ENCODE data around the gene FAM131C.
"Not testable (repeated sequence)": the region's sequence is repeated elsewhere in the genome, so short reads cannot be mapped to it uniquely, and the experiment has no call there.

Gene FAM131C

GRCh38 chr1:16110456-16110855, 37.0 kb upstream of the FAM131C start:
- TF ChIP-seq CTCF (IDR thresholded peaks at IDR 0.05; ENCODE audit: low read depth, low read length), result no peak
- Histone ChIP-seq H3K27me3 (no peaks in the 10 kb centered on the region), H3K4me1 (no peaks in the 10 kb centered on the region), H3K4me3 (ENCODE audit: low read depth, low read length) (no peak overlapping the region), H3K36me3 (no peaks in the 10 kb centered on the region), H3K9me3 (no peaks in the 10 kb centered on the region)
- DNase-seq, result no peak

GRCh38 chr1:16109571-16109970, 36.1 kb upstream of the FAM131C start:
- Histone ChIP-seq H3K4me1 (no peaks in the 10 kb centered on the region), H3K9me3 (no peaks in the 10 kb centered on the region), H3K27me3 (no peaks in the 10 kb centered on the region), H3K36me3 (no peaks in the 10 kb centered on the region), H3K4me3 (ENCODE audit: low read depth, low read length) (no peak overlapping the region)
- DNase-seq, result no peak
- no peak for TF ChIP-seq CTCF (IDR thresholded peaks at IDR 0.05; ENCODE audit: low read depth, low read length)

- not testable (repeated sequence) for H3K4me1 ChIP-seq; H3K27me3 ChIP-seq; H3K9me3 ChIP-seq; DNase-seq; H3K4me3 ChIP-seq (ENCODE audit: low read depth, low read length); H3K36me3 ChIP-seq
These were observed 33.6 kb upstream of the FAM131C start for GRCh38 chr1:16107039-16107438.

GRCh38 chr1:16101623-16102022, 28.2 kb upstream of the FAM131C start:
- Histone ChIP-seq H3K4me1 (no peaks in the 10 kb centered on the region), H3K36me3 (no peaks in the 10 kb centered on the region), H3K27me3 (no peaks in the 10 kb centered on the region), H3K9me3 (no peaks in the 10 kb centered on the region), H3K4me3 (ENCODE audit: low read depth, low read length) (no peak overlapping the region)
- DNase-seq, result no peak
- no peak for TF ChIP-seq CTCF (IDR thresholded peaks at IDR 0.05; ENCODE audit: low read depth, low read length)

- Histone ChIP-seq H3K4me3 (ENCODE audit: low read depth, low read length) (no peak overlapping the region), H3K27me3 (no peaks in the 10 kb centered on the region), H3K36me3 (no peaks in the 10 kb centered on the region), H3K9me3 (no peaks in the 10 kb centered on the region), H3K4me1 (no peaks in the 10 kb centered on the region)
- no peak for DNase-seq
- TF ChIP-seq CTCF (IDR thresholded peaks at IDR 0.05; ENCODE audit: low read depth, low read length), result no peak
These were observed 26.0 kb upstream of the FAM131C start for GRCh38 chr1:16099412-16099811.

GRCh38 chr1:16095447-16095846, 22.0 kb upstream of the FAM131C start:
- no peaks in the 10 kb centered on the region for H3K9me3 ChIP-seq
- no peak for DNase-seq
- no peak for TF ChIP-seq CTCF (IDR thresholded peaks at IDR 0.05; ENCODE audit: low read depth, low read length)
- no peaks in the 10 kb centered on the region for H3K27me3 ChIP-seq
- H3K4me3 ChIP-seq (ENCODE audit: low read depth, low read length), result no peak overlapping the region
- H3K36me3 ChIP-seq, result no peaks in the 10 kb centered on the region
- H3K4me1 ChIP-seq, result no peaks in the 10 kb centered on the region
